Stimulated activated CD8-positive, alpha-beta memory T cell treated with anti-CD3 and anti-CD28 coated beads, Interleukin-12 subunit alpha, Interleukin-12 subunit beta, amount 100 ng/mL, for 24 hours (primary cell): ENCODE data around the gene CD40.
"Not testable (repeated sequence)": the region's sequence is repeated elsewhere in the genome, so short reads cannot be mapped to it uniquely, and the experiment has no call there.

ENCODE experiments used
- DNase-seq: peaks from one replicate; pipeline ENCODE4 v3.0.0-alpha.2; 2020; ENCODE audit errors: extremely low read depth

CD40 gene

DNA sequence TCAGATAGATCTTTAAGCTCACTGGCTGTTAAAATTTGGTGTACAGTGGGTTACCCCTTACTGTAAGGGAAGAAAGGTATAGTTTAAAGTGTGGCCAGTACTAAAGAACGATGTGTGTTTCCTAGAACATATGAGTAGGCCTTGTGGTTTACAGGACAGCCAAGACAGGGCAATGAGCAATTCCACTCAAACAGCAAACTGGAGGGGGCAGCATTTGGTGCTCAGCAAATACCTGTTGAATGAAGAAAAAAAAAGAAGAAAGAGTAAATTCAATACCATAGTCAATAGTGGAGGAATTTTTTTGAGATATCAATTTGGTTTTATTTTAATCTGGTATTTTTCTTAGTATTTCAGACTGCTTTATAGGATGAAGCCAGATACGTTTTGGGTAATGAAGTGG lies 24.6 kb upstream of the CD40 start:
- DNase-seq, result no peak

DNA sequence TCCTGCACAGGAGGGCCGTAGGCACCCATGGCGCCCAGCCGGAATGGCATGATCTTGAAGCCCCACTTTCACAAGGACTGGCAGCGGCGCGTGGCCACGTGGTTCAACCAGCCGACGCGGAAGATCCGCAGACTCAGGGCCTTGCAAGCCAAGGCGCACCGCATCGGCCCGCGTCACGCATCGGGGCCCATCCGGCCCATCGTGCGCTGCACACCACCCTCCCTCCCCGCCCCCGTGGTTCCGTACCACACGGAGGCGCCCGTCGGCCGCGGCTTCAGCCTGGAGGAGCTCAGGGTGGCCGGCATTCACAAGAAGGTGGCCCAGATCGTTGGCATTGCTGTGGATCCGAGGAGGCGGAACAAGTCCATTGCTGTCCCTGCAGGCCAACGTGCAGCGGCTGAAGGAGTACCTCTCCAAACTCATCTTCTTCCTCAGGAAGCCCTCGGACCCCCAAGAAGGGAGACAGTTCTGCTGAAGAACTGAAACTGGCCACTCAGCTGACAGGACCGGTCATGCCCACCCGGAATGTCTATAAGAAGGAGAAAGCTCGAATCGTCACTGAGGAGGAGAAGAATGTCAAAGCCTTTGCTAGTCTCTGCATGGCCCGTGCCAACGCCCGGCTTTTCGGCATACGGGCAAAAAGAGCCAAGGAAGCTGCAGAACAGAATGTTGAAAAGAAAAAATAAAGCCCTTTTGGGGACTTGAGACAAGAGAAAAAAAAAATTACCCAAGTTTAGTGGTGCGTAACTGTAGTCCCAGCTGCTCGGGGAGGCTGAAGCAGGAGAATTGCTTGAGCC lies 18.4 kb upstream of the CD40 start:
- DNase-seq, result no peak

DNA sequence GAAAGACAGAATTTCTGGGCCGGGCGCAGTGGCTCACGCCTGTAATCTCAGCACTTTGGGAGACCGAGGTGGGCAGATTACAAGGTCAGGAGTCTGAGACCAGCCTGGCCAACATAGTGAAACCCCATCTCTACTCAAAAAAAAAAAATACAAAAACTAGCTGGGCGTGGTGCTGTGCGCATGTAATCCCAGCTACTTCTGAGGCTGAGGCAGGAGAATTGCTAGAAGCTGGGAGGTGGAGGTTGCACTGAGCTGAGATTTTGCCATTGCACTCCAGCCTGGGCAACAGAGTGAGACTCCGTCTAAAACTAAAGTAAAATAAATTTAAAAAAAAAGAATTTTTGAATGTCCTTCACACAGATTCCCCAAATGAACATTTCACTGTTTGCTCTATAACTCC lies 17.7 kb upstream of the CD40 start:
- not testable (repeated sequence) for DNase-seq

DNA sequence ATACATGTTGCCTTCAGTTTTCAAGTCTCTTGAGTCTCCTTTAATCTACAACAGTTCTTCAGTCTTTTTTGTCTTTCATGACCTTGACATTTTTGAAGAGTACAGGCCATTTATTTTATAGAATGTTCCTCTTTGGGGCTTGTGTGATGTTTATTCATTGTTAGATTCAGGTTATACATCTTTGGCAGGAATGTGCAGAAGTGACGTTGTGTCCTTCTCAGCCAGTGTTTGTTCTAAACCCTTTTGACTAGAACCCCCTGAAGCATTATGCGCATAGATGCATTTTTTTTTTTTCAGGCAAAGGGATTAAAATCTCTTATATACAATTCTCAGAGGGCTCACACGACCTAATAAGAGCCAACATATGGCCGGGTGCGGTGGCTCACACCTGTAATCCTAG lies 17.1 kb upstream of the CD40 start:
- no peak for DNase-seq

DNA sequence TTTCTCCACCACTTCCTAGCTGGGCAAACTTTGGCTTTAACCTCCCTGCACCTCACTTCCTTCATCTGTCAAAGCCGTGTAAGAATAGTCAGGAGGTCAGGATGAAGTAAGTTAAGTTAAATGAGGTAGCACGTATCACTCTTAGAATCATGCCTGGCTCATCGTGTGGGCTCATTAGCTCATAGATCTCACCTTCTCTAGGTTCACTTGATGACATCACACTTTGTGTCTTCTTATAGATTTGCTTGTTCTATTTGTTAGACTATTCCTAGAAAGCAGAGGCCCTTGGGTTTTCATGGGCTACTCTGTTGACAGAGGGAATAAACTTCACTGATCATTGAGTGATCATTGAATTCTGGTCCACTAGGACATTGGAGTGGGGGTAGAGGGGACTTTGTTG lies 16.2 kb upstream of the CD40 start:
- DNase-seq, result no peak

DNA sequence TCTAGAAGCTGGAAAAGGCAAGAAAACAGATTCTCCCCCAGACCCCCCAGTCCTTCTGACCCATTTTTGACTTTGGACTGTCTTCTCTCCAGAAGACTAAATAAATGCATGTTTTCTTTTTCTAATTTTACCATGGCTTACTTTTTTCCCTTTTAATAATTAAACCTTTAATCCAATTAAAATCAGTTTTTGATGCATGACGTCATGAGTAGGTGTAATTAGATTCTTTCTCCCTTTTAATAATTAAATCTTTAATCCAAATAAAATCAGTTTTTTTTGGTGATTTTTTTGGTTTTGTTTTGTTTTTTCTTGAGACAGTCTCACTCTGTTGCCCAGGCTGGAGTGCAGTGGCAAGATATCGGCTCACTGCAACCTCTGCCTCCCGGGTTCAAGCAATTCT lies 15.2 kb upstream of the CD40 start:
- DNase-seq, result no peak

DNA sequence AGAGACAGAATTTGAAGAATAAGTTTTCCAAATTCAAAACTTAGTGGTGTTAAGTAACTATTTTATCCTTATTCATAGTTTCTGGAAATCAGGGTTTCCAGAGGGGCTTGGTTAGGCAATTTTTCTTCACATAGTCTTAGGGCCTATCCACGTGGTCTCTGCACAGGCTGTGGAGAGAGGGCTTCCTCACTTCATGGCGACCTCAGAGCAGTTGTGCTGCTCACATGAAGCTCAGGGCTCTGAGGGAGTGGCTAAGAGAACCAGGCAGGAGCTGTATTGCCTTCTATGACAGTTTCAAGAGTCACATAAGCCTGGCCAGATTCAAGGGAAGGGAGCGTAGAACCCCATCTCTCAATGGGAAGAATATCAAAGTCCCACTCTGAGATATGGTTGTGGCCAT lies 13.9 kb upstream of the CD40 start:
- DNase-seq, result no peak

DNA sequence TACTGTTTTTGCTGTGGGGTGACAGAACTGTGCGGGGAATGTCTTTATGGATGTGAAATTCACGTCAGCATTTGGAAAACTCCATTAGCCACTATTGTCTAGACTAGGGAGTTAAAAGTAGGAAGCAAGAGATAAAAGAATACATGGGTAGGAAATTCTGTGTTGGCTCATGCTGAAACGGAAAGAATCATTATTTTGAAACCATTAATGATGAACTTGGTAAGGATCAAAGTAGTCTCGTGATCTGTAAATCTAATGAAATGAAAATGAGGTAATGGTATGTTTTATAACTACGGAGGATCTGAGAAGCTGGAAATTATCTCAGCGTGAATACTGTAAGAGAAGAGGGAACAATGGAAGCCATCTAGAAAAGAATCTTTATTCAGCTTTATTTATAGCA lies 11.1 kb upstream of the CD40 start:
- no peak for DNase-seq

DNA sequence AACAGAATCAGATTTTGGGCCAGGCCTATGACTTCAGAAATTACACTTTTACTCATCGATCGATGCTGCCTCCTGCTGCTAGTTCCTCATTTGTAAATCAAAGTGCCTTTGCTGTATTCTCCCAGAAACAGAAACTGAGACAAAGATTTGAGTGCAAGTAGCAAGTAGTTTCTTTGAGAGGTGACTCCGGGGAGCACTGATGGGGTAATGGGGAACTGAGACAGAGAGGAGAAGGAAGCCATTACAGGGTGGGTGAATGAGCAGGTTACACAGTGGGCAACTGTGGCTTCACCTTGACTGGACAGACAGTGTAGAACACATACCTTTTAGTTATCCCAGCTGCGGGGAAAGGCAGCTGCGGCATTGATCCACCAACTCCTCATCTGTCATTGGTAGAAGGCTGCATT lies 9.7 kb upstream of the CD40 start:
- DNase-seq, result no peak

DNA sequence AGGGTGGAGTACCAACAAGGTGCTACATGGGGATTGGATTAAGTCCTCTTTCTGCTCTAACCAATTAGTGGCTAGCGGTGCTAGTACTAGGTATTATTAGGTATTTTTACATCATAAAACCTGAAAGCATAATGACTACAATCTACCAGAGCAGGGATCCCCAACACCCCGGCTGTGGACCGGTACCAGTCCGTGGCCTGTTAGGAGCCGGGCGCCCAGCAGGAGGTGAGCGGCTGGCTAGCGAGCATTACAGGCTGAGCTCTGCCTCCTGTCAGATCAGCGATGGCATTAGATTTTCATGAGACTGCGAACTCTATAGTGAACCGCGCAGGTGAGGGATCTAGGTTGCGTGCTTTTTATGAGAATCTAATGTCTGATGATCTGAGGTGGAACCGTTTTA lies 9.1 kb upstream of the CD40 start:
- no peak for DNase-seq

DNA sequence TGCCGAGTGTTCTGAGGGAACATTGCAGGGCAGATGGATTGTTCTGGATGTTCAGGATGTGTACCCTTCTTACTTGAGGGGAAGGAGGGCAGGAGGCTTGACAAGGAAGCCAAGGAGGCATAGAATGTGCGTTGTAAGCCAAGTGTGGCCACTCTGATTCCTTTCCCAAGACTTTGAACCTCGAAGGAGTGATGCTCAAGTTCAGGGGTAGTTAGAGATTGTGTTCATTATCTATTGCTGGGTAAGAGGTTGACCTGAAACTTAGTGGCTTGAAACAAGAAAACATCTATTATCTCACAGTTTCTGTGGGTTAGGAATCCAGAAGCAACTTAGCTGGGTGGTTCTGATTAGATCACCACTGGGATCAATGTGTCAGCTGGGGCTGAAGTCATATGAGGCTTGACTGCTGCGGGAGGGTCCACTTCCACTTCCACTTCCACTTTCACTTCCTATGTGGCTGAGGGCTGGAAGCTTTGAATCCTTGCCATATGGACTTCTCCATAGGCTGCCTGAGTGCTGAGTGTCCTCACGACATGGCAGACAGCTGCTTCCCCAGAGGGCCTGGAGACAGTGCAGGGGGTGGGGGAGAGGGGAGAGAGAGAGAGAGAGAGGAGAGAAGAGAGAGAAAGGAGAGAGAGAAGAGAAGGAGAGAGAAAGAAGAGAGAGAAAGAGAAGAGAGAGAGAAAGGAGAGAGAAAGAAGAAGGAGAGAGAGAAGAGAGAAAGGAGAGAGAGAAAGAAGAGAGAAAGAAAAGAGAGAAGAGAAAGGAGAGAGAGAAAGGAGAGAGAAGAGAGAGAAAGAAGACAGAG lies 6.9 kb upstream of the CD40 start:
- DNase-seq, result no peak

DNA sequence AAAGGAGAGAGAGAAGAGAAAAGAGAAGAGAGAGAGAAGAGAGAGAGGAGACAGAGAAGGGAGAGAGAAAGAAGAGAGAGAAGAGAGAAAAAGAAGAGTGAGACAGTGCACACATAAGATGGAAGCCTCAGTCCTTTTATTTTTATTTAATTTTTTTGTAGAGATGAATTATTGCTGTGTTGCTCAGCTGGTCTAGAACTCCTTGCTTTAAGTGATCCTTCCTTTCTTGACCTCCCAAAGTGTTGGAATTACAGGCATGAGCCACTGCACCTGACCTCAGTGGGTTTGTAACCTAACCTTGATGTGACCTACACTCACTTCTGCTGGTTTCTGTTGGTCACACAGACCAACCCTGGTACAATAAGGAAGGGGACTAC lies 6.3 kb upstream of the CD40 start:
- DNase-seq, result no peak

DNA sequence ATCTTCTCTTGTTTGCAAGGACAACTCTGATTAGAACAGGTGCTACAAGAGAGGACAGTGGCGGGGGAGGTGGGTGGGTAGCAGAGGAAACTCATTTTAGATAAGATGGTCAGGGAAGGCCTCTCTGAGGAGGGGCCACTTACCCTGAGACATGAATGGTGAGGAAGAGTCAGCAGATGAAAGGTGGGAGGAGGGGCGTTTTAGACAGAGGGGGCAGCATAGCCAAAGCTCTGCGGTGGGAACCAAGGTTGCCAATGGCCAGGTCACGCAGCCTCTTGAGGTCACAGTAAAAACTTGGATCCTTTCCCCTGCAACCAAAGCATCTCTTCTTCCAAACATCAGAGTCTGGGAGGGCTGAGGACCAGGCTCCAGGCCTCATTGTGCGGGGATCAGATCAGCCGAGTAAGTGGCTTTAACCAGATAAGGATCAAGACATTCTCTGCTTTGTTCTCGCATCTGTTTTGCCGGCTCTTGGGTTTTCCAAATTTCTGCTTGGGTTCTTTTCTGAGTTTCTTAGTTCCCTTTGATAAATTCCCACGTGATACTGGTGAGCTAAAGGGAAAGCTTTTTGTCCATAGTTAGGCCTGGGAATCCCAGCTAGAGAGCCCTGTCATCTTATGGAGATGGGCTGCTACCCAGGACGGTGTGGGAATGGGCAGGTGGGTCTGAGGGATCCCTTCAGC lies 5.5 kb upstream of the CD40 start:
- no peak for DNase-seq

DNA sequence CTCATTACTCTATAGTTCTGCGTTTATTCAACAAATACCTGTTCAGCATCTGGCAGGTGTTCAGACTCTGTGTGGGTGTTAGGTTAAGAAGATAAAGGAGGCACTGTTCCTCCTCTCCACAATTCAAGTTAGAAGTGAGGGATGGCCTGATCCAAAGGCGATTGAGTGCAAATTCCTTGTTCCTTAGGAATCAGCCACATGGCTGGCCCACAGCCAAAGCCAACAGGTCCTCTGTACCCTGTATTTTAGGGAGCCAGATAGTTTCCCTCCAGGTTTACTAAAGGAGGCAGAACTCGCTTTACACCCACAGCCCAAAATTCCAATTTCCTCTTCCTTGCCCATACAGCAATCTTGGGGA lies 5.0 kb upstream of the CD40 start:
- no peak for DNase-seq

DNA sequence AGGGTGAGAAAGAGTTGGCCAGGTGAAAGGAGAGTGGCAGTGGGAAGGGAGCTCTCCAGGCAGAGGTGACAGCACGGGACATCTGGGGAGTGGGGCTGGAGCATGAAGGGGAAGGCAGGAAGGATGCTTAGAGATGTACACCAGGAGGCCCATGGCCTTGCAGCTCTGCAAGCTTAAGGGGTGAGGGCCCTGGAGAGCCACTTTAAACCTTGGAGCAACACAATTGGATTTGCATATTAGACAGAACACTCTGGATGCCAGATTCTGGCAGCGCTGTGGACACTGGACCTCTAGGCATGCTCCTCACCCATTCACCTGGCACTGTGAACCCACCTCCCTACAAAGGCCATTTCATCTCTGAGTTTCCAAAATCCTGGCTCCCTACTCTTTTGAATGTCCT lies 3.7 kb upstream of the CD40 start:
- no peak for DNase-seq

DNA sequence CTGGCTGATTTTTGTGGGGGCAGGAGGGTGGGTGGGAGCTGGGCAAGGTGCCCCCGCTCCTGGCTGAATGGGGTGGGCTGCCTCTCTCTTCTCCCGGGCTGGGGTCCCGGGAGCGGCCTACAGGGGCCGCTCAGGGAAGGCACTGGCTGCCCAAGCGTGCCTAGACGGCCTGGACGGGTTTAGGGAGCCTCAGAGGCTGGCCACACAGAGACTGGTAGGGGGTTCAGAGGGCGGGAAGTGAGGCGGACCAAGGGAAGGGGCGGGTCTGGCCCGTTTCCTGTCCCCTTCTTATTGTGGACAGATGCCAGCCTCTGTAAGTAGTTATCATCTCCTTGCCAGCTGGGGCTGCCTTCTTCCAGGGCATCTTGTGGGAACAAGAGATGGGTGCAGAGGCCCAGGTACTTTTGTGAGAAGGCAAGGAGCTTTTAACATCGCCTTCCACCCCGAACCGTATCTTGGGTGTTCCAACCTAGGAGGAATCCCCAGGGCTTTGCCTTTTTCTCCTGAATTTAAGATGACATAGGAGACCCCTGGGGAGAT lies 437 bp downstream of the CD40 start:
- no peak for DNase-seq

DNA sequence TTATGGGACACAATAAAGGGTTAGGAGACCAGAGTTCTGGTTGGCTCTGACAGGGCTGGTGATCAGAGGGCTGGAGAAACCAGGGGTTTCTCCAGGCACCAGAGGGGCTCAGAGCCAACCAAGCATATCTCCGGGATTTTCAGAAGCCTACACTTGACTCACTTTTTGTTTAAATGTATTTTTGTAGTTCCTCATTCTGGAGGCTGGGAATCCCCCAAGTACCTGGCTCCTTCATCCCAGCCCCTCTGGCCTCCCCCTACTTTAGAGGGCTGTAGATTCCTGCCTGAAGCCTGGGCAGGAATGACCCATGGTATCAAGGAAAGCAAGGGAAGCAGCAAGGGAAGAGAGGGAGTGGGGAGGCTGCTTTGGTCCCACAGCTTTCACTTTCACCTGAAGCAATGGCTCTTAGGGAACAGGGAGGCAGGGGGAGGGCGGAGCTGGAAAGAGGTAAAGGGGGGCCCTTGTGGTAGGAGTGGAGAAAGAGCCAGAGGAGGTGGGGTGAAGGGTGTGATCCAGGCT lies 973 bp downstream of the CD40 start:
- DNase-seq, result no peak

DNA sequence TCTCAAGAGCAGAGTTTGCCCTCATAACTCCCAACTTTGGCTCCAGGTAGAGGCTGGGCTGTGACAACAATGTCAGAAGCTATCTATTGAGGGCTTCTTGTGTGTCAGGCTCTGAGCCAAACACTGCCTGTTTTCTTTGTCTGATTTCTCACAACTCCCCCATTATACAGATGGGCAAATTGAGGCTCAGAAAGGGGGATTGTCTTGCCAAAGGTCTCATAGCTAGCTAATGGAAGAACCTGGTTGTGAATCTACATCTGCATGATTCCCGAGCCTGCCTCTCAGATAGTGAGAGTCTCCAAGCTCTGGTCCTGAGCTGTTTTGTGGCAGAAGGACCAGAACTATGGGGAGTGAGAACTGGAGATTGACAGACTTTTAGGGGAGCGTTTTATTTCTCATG lies 1.4 kb downstream of the CD40 start:
- no peak for DNase-seq

DNA sequence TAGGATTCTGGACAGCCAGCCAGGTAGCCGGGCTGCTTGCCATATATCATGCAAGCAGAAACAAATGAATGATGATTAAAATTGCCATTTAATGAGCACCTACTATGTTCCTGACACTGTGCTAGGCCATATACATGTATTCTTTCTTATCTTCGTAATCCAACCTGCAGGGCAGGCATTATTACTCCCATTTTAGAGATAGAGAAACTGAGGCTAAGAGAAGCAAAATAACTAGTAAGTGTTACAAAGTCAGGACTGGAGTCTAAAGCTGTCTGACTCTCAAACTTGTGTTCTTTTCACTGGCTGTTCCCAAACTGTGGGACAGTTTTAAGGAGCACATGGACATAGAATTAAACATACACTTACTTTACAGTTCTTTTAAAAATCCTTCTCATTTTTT lies 2.0 kb downstream of the CD40 start:
- DNase-seq, result no peak

DNA sequence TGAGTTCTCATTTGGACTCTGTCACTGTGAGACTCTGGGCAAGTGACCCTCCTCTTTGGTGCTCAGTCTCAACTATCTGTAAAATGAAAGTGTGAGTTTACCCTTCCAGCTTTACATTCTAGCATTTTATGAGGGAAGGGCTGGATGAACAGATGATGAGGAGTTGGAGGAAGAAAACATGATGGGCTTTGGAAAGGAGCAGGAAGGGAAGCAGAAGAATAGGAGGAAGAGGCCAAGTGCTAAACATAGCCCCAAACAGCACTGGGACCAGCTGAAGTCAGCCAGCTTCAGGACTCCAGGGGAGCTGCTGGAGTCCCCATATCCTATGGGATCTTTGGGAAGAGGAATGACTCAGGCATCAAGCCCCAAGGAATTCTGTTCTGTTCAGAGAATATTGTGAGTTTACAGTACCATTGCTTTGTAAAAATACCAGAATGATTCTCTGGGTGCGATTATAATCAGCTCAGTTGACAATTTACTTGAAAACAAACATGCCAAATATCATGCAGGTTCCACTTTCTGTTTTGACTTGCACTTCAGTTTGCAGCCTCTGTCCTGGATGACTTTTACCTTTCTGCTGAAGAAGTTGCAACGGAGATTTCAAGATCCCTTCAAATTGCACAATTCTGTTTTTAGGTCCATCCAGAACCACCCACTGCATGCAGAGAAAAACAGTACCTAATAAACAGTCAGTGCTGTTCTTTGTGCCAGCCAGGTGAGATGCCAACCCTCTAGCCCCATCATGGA lies 3.2 kb downstream of the CD40 start:
- no peak for DNase-seq

DNA sequence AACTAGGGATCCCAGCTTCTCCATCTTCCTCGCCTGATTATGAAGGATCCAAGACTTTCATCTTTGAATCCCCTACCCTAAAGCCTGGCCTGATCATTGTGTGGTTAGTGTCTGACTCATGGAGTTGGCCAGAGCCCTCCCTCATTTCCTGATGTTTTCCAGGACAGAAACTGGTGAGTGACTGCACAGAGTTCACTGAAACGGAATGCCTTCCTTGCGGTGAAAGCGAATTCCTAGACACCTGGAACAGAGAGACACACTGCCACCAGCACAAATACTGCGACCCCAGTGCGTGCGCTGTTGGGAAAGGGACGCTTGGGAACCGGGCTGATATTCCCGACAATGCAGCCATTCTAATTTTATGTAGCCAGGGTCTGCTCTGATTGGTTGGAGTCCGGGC lies 4.0 kb downstream of the CD40 start:
- no peak for DNase-seq
